HG03432 (cell line): ENCODE data around the gene GUK1.

Experiments
- ATAC-seq: cut with Tn5 transposase; IDR thresholded peaks from one replicate; pipeline ENCODE4 v1.9.1; 2021; ENCODE audit warnings: mild to moderate bottlenecking, moderate library complexity; ENCODE audit not compliant: unreplicated experiment

Gene GUK1

GRCh38 chr1:228123505-228123904 lies 16.6 kb upstream of the GUK1 start:
- ATAC-seq: no peak

- no peak for ATAC-seq
These were observed 14.9 kb upstream of the GUK1 start for GRCh38 chr1:228125185-228125584.

- no peak for ATAC-seq
These were observed 8.3 kb upstream of the GUK1 start for GRCh38 chr1:228131766-228132165.

GRCh38 chr1:228134591-228134990 lies 5.5 kb upstream of the GUK1 start:
- no peak for ATAC-seq

- no peak for ATAC-seq
These were observed 3.2 kb upstream of the GUK1 start for GRCh38 chr1:228136901-228137300.

- ATAC-seq: no peak
These were observed 611 bp upstream of the GUK1 start for GRCh38 chr1:228139406-228139930.

GRCh38 chr1:228140724-228141225 lies 696 bp downstream of the GUK1 start:
- ATAC-seq: no peak

GRCh38 chr1:228141226-228142044 lies 1.4 kb downstream of the GUK1 start:
- ATAC-seq: no peak

- no peak for ATAC-seq
These were observed 2.1 kb downstream of the GUK1 start for GRCh38 chr1:228142155-228142691.

GRCh38 chr1:228142701-228143136 lies 2.6 kb downstream of the GUK1 start:
- ATAC-seq: no peak

GRCh38 chr1:228143480-228144192 lies 3.6 kb downstream of the GUK1 start:
- ATAC-seq: no peak

- ATAC-seq: no peak
These were observed 4.3 kb downstream of the GUK1 start for GRCh38 chr1:228144193-228144992.

- ATAC-seq: no peak
These were observed 4.9 kb downstream of the GUK1 start for GRCh38 chr1:228144993-228145343.

- no peak for ATAC-seq
These were observed 5.7 kb downstream of the GUK1 start for GRCh38 chr1:228145463-228146416.

GRCh38 chr1:228146417-228147150 lies 6.5 kb downstream of the GUK1 start:
- ATAC-seq: no peak

- ATAC-seq: no peak
These were observed 7.1 kb downstream of the GUK1 start for GRCh38 chr1:228147151-228147693.

- ATAC-seq: no peak
These were observed 7.7 kb downstream of the GUK1 start for GRCh38 chr1:228147768-228148167.

GRCh38 chr1:228148196-228148861 lies 8.2 kb downstream of the GUK1 start:
- no peak for ATAC-seq
